Activated T-cell treated with anti-CD3 and anti-CD28 coated beads, Interleukin-2, amount 50 U/mL, for 72 hours (primary cell): Measurements from ENCODE around the gene DMRT3. TPM values are rescaled to one million over a fixed set of nuclear protein-coding genes. Genes with fewer than 3 reads are reported as not detected.
"Not testable (repeated sequence)": the region's sequence is repeated elsewhere in the genome, so short reads cannot be mapped to it uniquely, and the experiment has no call there.

Experiments
- ATAC-seq, 2 donors: fragments of 150-1000 bp; cut with Tn5 transposase; replicated peaks in 1 of 2; 2 replicates each; pipeline ENCODE4 v1.10.0; 2021; ENCODE audit warnings: moderate library complexity in 2 of 2, mild to moderate bottlenecking in 1 of 2
- DNase-seq, 2 donors: peaks; one replicate each; pipeline ENCODE4 v3.0.0; 2021 to 2022; ENCODE audit warnings: mixed read lengths in 1 of 2
- H3K27ac Mint-ChIP-seq: one replicate; pipeline ENCODE4 v1.8.0; 2022; ENCODE audit warnings: mild to moderate bottlenecking, moderate library complexity, mixed read lengths
- H3K27me3 Mint-ChIP-seq: one replicate; pipeline ENCODE4 v1.8.0; 2022; ENCODE audit warnings: low read depth, mixed read lengths
- H3K36me3 Mint-ChIP-seq, 2 donors: one replicate each; pipeline ENCODE4 v1.8.0; 2022; ENCODE audit warnings: mixed read lengths in 2 of 2, mild to moderate bottlenecking in 1 of 2; ENCODE audit not compliant: insufficient read depth in 2 of 2
- H3K4me1 Mint-ChIP-seq: one replicate; pipeline ENCODE4 v1.8.0; 2022; ENCODE audit warnings: low read depth, mixed read lengths
- H3K4me3 Mint-ChIP-seq, 2 donors: one replicate each; pipeline ENCODE4 v1.8.0; 2022; ENCODE audit warnings: mild to moderate bottlenecking in 2 of 2, mixed read lengths in 2 of 2, moderate library complexity in 2 of 2
- H3K9me3 Mint-ChIP-seq, 2 donors: one replicate each; pipeline ENCODE4 v1.8.0; 2022; ENCODE audit warnings: mixed read lengths in 2 of 2
- total RNA-seq, 2 donors: library from RNA; stranded (reverse); gene quantifications; one replicate each; pipeline ENCODE4 v1.2.3, GENCODE V29; 2022

The DMRT3 gene
- total RNA-seq, 2 donors from 2014 or later, result not detected

- no peak overlapping the region for H3K27ac Mint-ChIP-seq
- H3K4me3 Mint-ChIP-seq, result no peak overlapping the region
- peaks cover 24% of the 10 kb centered on the region for H3K27me3 Mint-ChIP-seq
- DNase-seq (no peak), ATAC-seq (no peak)
- H3K9me3 Mint-ChIP-seq, result no peaks in the 10 kb centered on the region
- peaks cover 6% of the 10 kb centered on the region for H3K4me1 Mint-ChIP-seq
- H3K36me3 Mint-ChIP-seq, result no peaks in the 10 kb centered on the region
Observed at GRCh38 chr9:995781-996180, 19.3 kb downstream of the DMRT3 start.

DNA sequence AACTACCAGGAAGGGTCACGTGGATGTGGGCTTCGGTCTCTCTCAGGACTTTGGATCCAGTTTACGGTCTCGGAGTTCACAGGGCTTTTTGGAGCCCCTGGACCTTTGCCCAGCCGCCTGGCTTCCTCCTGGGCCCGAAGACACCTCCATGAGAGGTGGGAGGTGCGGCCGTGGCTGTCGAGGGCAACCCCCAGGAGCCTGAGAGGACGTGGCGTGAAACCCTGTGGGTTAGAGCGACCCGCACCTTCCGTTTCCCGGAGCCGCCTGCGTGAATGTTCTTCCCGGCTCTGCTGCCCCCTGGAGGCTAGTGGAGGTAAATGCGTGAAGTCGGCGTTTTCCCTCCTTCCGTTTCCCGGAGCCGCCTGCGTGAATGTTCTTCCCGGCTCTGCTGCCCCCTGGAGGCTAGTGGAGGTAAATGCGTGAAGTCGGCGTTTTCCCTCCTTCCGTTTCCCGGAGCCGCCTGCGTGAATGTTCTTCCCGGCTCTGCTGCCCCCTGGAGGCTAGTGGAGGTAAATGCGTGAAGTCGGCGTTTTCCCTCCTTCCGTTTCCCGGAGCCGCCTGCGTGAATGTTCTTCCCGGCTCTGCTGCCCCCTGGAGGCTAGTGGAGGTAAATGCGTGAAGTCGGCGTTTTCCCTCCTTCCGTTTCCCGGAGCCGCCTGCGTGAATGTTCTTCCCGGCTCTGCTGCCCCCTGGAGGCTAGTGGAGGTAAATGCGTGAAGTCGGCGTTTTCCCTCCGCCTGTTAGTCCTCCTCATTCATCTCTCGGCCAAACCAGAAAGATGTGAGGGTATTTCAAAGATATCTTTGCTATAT is 22.1 kb downstream of the DMRT3 start:
- not testable (repeated sequence) for H3K27me3 Mint-ChIP-seq, H3K9me3 Mint-ChIP-seq, H3K36me3 Mint-ChIP-seq, ATAC-seq, H3K4me1 Mint-ChIP-seq, DNase-seq, H3K27ac Mint-ChIP-seq, H3K4me3 Mint-ChIP-seq

DNA sequence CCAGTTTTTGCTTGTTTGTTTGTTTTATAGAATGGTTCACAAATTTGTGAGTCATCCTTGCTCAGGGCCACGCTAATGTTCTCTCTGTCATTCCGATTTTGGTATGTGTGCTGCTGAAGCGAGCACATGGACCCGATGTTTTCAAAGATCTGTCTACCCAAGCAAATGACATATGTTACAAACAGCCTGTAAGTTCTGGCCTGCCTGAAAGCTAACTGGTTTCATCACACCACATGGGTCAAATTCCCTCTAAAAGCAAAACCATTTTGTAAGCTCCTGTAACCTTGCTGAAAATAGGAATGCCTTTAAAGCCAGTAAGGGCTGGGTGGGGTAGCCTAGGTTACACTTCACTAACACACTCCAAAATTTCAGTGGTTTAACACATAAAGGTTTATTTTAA is 25.4 kb downstream of the DMRT3 start:
- Mint-ChIP-seq H3K9me3 (no peaks in the 10 kb centered on the region), H3K4me3 (no peak overlapping the region)
- DNase-seq, result no peak

DNA sequence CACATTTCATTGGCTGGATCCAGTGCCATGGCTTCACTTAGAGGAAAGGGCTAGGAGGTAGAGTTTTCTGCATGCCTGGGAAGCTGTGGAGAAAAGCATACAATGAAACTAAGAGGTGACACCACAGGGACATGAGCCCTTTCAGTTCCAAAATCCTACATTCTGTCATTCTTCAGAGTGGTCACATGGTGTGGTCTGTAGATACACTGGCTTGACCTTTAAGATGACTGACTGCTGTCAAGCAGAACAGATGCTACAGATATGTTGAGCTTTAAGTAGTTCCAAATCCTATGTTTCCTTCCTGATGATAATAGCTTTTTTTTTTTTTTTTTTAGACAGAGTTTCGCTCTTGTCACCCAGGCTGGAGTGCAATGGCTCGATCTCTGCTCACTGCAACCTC is 26.2 kb downstream of the DMRT3 start:
- Mint-ChIP-seq H3K27ac (no peak overlapping the region), H3K9me3 (no peaks in the 10 kb centered on the region), H3K4me3 (no peak overlapping the region), H3K36me3 (no peaks in the 10 kb centered on the region), H3K27me3 (peaks cover 24% of the 10 kb centered on the region), H3K4me1 (peaks cover 6% of the 10 kb centered on the region)
- no peak for ATAC-seq
- DNase-seq, result no peak

More for the DNA sequence above, 25.4 kb downstream of the DMRT3 start:
- no peak for ATAC-seq
- peaks cover 6% of the 10 kb centered on the region for H3K4me1 Mint-ChIP-seq
- peaks cover 24% of the 10 kb centered on the region for H3K27me3 Mint-ChIP-seq
- no peaks in the 10 kb centered on the region for H3K36me3 Mint-ChIP-seq
- no peak overlapping the region for H3K27ac Mint-ChIP-seq

DNA sequence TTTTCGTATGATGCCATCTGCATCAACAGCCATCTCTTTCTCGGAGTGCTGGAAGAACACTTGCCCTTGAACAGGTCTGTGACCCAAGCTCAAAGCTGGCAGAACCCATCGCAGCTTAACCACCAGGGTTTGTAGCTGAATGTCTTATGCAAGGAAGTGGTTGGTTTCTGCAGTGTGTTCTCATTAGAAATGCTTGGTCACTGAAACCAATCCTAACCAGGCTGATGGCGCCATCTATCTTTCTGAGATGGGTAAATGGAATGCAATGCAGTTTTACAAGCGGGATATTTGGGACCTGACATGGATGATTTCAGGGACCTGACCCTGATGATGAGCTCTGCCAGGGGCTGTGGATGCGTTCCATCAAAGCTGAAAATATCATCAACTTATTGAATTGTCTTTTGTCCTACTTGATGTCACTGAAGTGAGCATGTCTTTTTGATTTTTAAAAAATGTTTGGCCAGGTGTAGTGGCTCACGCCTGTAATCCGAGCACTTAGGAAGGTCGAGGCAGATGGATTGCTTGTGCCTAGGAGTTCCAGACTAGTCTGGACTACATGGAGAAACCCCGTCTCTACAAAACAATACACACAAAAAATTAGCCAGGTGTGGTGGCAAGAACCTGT is 28.7 kb downstream of the DMRT3 start:
- no peak overlapping the region for H3K27ac Mint-ChIP-seq
- peaks cover 19% of the 10 kb centered on the region for H3K4me1 Mint-ChIP-seq
- H3K4me3 Mint-ChIP-seq, result no peak overlapping the region
- peaks cover 26% of the 10 kb centered on the region for H3K27me3 Mint-ChIP-seq
- DNase-seq, result peak in 1 of 2 donors; percentile 10
- peak in 1 of 2 donors; percentile 39 for ATAC-seq
- H3K9me3 Mint-ChIP-seq, result no peaks in the 10 kb centered on the region
- H3K36me3 Mint-ChIP-seq, result no peaks in the 10 kb centered on the region

DNA sequence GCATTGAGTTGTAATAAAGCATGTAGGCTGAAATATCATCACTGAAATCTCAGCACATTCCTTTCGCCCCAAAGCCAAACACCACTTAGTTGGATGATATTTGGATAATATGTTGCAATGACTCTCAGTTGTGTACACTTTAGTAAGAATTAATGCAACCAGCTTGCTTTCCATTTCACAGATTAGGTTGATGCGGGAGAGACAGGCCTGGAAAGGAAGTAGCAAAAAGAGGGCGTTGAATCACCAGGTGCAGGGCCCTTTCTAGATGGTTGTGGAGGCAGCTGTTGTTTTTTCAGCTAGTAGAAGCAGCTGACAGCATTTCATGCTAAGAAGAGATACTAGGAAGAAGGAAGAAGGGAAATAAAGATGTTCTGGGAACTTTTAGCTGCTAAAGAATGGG is 30.9 kb downstream of the DMRT3 start:
- Mint-ChIP-seq H3K9me3 (no peaks in the 10 kb centered on the region), H3K36me3 (no peaks in the 10 kb centered on the region), H3K4me3 (no peak overlapping the region), H3K4me1 (peaks cover 19% of the 10 kb centered on the region), H3K27me3 (peaks cover 25% of the 10 kb centered on the region), H3K27ac (no peak overlapping the region)
- DNase-seq, result no peak
- no peak for ATAC-seq

GRCh38 chr9:1008216-1008615 is 31.8 kb downstream of the DMRT3 start:
- Mint-ChIP-seq H3K9me3 (no peaks in the 10 kb centered on the region), H3K27ac (no peak overlapping the region), H3K4me1 (peaks cover 19% of the 10 kb centered on the region), H3K4me3 (no peak overlapping the region), H3K27me3 (peaks cover 30% of the 10 kb centered on the region), H3K36me3 (no peaks in the 10 kb centered on the region)
- ATAC-seq (no peak), DNase-seq (no peak)

DNA sequence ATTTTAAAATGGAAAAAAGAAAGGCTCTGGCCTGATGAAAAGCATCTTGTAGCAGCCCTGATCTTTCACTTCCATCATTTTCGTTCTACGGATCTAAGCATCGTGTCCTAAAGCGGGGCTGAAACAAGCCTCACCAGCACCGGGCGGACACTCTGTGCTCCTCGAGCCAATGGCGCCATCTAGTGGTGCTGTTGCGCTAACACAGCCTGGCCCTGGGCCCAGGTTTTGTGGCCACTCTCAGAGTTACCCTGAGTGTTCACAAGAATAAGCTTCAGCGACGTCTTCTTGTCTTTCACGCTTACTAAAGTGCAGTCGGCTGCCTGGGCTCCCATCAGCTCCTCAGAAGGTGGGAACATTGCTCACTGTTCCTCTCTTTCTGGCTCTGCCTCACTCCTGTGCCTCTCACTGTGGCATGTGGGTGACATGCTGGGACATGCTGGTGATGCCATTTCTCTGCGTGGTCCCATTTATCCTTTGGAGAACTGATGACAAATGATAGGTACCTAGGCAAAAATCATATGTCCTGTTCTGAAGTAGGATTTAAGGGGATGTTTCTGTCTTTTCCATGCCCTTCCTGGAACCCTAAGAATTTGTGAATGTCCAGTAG is 32.7 kb downstream of the DMRT3 start:
- Mint-ChIP-seq H3K4me3 (no peak overlapping the region), H3K9me3 (no peaks in the 10 kb centered on the region), H3K4me1 (peaks cover 19% of the 10 kb centered on the region), H3K36me3 (no peaks in the 10 kb centered on the region), H3K27ac (no peak overlapping the region), H3K27me3 (peaks cover 30% of the 10 kb centered on the region)
- ATAC-seq (peak; percentile 98 to 99), DNase-seq (peak; percentile 81 to 86)

- H3K27ac Mint-ChIP-seq, result no peak overlapping the region
- ATAC-seq (no peak), DNase-seq (no peak)
- peaks cover 14% of the 10 kb centered on the region for H3K27me3 Mint-ChIP-seq
- H3K4me1 Mint-ChIP-seq, result peaks cover 14% of the 10 kb centered on the region
- H3K9me3 Mint-ChIP-seq, result no peaks in the 10 kb centered on the region
- H3K36me3 Mint-ChIP-seq, result no peaks in the 10 kb centered on the region
- no peak overlapping the region for H3K4me3 Mint-ChIP-seq
Observed at GRCh38 chr9:1013021-1013420, 36.6 kb downstream of the DMRT3 start.

DNA sequence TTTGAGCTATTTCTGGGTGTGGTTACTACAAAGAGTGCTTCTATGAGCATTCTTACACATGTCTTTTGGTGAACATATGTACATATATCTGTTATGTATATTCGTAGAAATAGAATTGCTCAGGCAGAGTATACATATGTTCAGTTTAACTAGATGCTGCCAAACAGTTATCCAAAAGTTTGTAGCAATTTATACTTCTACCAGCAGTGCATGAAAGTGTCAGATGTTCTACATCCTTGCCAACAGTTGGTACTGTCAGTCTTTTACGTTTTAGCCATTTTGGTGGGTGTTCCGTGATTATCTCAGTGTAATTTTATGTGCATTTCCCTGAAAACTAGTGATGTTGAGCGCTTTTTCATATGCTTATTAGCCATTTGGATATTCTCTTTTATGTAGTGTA is 37.8 kb downstream of the DMRT3 start:
- Mint-ChIP-seq H3K4me1 (peaks cover 5% of the 10 kb centered on the region), H3K27me3 (peaks cover 7% of the 10 kb centered on the region), H3K9me3 (no peaks in the 10 kb centered on the region), H3K4me3 (no peak overlapping the region), H3K36me3 (no peaks in the 10 kb centered on the region), H3K27ac (no peak overlapping the region)
- ATAC-seq (no peak), DNase-seq (no peak)

- ATAC-seq, result no peak
- H3K9me3 Mint-ChIP-seq, result no peaks in the 10 kb centered on the region
- H3K27ac Mint-ChIP-seq, result no peak overlapping the region
- no peak overlapping the region for H3K4me3 Mint-ChIP-seq
- no peaks in the 10 kb centered on the region for H3K36me3 Mint-ChIP-seq
- peaks cover under 1% of the 10 kb centered on the region for H3K4me1 Mint-ChIP-seq
- no peak for DNase-seq
- peaks cover 7% of the 10 kb centered on the region for H3K27me3 Mint-ChIP-seq
Observed at GRCh38 chr9:1014640-1015039, 38.2 kb downstream of the DMRT3 start.

GRCh38 chr9:1018121-1018520 is 41.7 kb downstream of the DMRT3 start:
- H3K27me3 Mint-ChIP-seq, result peaks cover 9% of the 10 kb centered on the region
- ATAC-seq, result peak in 1 of 2 donors; percentile 44
- peak; percentile 13 to 20 for DNase-seq

GRCh38 chr9:1024112-1024511 is 47.7 kb downstream of the DMRT3 start:
- DNase-seq (no peak), ATAC-seq (peak in 1 of 2 donors; percentile 23)
- H3K9me3 Mint-ChIP-seq, result peaks cover 0 to 1% of the 10 kb centered on the region in 2 donors
- H3K27me3 Mint-ChIP-seq, result peaks cover 37% of the 10 kb centered on the region
- H3K36me3 Mint-ChIP-seq, result no peaks in the 10 kb centered on the region
- H3K4me1 Mint-ChIP-seq, result no peaks in the 10 kb centered on the region
- H3K4me3 Mint-ChIP-seq, result no peak overlapping the region
- H3K27ac Mint-ChIP-seq, result no peak overlapping the region

More at GRCh38 chr9:1018121-1018520, 41.7 kb downstream of the DMRT3 start:
- Mint-ChIP-seq H3K4me3 (no peak overlapping the region), H3K4me1 (no peaks in the 10 kb centered on the region), H3K36me3 (no peaks in the 10 kb centered on the region), H3K27ac (no peak overlapping the region), H3K9me3 (peaks cover 0 to 1% of the 10 kb centered on the region in 2 donors)
